Right ventricle myocardium superior (tissue), 1 donor: ENCODE measurements around the gene AGTR1. TPM values are rescaled to one million over a fixed set of nuclear protein-coding genes. Genes with fewer than 3 reads are reported as not detected.
A peak's percentile ranks its signal among the peaks of the same experiment; 100 is the strongest.

Experiments
- ATAC-seq: fragments of 200-7000 bp; cut with Tn5 transposase; one replicate; pipeline ENCODE4 v1.9.1; 2020; ENCODE audit warnings: mild to moderate bottlenecking; ENCODE audit not compliant: poor library complexity
- DNase-seq: peaks from one replicate; pipeline ENCODE4 v3.0.0-alpha.2; 2020
- intact Hi-C: fragments of 100-400 bp; cut with DNase I; formaldehyde crosslinking; loops from one replicate; pipeline ENCODE4 v1.11.2; 2022
- long read RNA-seq: library from polyadenylated mRNA; unstranded; transcript quantifications from one replicate; pipeline ENCODE4 v2.0.0, GENCODE V29; 2021
- total RNA-seq: library from RNA; stranded (reverse); fragmentation: NEBNext Ultra II Directional; extraction: Animal tissue kit (Norgen Biotek cat#: 25700); gene quantifications from one replicate; pipeline ENCODE4 v1.2.1, GENCODE V29; 2021
- donor health status: DM: no; HTN: yes; CAD: no; lungs with severe emphysema.

The AGTR1 gene
- 1.9 TPM for total RNA-seq
- long read RNA-seq, transcript AGTR1-209 (2 exons, 2,359 nt) = major isoform, 6 of 7 reads
- long read RNA-seq, partial matches to known transcripts = 0 of 7 reads
- long read RNA-seq, other reads (novel, unspliced or antisense) = 0 of 7 reads

DNA sequence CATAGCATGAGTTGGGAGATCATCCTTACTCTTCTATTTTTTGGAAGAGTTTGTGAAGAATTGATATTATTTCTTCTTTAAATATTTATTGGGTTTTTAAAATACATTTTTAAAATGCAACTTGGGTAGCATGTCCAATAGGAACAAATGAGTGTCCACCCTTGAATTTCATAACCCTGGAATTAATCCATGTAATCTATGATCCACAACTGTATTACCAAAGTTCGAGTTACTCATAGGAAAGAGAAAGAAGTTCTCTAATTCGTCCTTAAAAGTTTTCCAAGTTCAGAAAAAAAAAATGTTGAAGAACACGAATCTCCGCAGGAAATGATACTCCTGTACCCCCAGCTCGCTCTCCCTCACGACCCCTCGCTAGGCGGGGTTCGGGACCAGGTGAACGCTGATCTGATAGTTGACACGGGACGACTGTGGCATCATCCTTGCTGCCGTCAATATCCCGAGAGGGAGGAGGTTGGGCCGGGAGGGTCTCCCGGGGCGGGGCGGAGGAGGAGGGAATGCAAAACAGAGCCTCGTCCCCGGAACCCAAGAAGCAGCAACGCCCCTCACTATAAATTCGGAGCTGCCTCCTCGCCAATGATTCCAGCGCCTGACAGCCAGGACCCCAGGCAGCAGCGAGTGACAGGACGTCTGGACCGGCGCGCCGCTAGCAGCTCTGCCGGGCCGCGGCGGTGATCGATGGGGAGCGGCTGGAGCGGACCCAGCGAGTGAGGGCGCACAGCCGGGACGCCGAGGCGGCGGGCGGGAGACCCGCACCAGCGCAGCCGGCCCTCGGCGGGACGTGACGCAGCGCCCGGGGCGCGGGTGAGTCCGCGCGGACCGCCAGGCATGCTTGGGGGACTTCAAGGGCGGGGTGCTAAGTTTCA, at the start of gene AGTR1:
Gene AGTR1, plus strand, starts transcription at position 598 of the 884 bp plus-strand sequence. CDS start 43,133 bp downstream, outside the sequence.
- ATAC-seq (peak; percentile 92), DNase-seq (peak; percentile 82)
- intact Hi-C loops = no loop called here

DNA sequence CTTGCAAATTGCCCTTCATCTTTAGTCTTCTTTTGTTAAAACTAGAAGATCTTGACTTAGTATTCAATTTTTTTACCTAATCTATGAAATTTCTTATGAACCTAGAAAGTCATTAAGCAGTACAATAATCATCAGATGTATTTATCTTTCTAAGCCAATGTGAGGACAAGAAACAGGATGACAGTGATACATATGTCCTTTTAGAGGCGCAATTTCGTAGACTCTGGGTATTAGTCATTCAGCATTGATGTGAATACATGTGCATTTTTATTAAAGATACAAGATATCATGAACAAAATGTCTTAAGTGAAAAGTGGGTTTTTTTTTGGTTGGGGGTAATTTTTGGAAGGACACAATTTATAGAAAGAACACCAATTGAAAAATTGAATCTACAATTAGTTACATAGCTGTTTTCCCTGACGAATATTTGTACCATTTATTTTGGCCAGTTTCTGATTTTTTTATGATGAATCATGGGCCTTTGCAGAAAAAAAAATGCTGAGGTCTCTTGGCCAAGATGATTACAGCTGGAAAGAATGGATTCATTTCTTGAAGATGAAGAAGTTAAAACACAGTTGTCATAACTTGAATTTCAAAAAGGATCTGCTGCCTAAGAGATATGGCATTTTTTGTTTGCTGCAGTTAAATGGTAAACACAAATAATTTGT, 48.9 kb upstream of the AGTR1 start:
- DNase-seq (no peak), ATAC-seq (peak; percentile 53)
- intact Hi-C loops = no loop called here

DNA sequence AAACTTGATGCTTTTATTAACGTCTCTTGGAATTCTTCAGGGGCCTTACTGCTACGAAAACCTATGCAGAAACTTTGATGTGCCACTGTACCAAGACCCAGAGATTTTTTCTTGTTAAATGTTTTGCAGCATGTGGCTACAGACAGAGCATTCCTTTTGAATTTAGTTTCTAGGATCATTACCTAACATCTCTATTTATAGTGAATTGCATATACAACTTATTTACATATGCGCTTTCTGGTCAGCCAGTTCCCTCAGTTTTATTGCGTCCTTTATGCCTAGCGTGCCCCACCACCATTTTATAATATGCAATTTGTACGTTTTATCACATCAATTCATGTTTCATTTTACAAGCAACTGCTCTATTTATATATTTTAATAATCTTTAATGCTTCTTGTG, 46.2 kb upstream of the AGTR1 start:
- no peak for DNase-seq
- intact Hi-C loops = no loop called here
- no peak for ATAC-seq

DNA sequence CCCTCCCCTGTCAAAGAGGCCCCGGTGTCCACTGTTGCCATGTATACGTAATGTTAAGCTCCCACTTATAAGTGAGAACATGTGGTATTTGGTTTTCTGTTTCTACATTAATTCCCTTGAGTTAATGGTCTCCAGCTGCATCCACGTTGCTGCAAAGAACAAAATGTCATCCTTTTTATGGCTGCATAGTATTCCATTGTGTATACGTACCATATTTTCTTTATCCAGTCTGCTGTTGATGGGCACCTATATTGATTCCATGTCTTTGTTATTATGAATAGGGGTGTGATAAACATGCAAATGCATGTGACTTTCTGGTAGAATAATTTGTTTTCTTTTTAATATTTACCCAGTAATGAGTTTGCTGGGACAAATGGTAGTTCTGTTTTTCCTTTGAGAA, 43.3 kb upstream of the AGTR1 start:
- DNase-seq = no peak
- intact Hi-C loops = no loop called here

DNA sequence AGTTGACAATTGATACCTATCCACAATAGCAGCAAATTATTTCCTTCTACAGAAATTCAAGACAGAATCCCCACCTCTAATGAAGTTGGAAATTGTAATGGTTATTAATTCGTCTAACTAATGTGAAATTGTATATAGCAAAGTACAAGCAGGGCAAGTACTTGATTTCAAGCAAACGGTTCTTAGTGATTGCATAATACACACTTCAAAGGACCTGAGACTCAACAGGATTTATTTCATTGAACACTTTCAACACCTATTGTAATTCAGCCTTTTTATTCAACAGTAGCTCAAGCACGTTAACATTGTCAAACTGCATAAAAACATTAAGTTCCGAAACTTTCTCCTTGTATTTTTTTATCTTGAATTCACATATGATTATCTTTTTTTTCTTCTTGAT, 40.2 kb upstream of the AGTR1 start:
- intact Hi-C loops = no loop called here
- ATAC-seq (no peak), DNase-seq (no peak)

More for the DNA sequence above, 43.3 kb upstream of the AGTR1 start:
- no peak for ATAC-seq

DNA sequence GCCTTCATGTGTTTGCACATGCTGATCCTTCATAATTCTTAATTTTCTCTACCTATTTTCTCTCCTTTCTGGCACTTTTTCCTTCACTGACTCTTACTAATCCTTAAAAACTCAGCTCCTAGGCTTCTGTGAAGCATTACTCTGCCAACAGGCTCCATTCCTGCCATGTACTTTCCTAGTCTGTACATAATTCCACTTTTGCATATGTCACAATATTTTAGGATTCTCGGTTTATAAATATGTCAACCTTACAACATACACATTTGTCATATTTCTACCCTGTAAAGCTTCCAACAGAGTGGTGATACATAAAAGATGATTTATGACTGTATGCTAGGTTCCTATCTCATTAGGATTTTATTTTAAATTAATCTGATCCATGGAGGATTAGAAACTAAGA, 38.2 kb upstream of the AGTR1 start:
- intact Hi-C loops = no loop called here
- no peak for DNase-seq
- ATAC-seq = no peak

DNA sequence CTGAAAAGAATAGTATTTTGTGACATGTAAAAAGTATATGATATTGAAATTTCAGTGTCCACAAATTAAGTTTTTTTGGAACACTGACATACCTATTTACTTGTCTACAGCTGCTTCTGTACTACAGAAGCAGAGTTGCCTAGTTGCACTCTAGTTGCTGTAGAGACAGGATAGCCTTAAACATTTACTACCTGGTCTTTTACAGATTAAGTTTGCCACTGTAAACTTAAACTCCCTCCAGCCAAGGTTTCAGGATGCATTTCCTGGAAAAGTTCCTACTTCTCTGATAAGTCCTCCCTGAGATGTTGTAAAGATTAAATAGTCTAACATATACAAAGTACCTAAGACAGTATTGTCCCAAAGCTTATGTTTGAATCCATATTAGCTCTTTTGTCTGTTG, 17.4 kb upstream of the AGTR1 start:
- DNase-seq (no peak), ATAC-seq (no peak)
- intact Hi-C loops = no loop called here

DNA sequence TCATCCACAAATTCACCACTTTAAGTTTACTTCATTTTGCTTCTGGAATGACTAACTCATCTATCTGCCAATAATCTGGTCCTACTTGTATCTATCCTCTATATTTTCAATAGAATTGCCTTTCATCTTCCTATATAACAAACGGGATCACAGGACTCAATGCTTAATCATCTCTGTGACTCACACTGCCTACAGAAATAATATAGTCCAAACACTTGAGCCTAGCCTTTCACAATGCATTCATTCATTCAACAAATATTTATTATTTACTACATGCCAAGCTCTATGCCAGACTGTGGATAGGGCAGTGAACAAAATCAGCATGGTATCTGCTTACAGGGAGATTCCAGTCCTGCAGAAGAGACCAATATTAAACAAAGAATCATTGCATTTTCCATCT, 16.6 kb upstream of the AGTR1 start:
- intact Hi-C loops = no loop called here
- ATAC-seq = no peak

DNA sequence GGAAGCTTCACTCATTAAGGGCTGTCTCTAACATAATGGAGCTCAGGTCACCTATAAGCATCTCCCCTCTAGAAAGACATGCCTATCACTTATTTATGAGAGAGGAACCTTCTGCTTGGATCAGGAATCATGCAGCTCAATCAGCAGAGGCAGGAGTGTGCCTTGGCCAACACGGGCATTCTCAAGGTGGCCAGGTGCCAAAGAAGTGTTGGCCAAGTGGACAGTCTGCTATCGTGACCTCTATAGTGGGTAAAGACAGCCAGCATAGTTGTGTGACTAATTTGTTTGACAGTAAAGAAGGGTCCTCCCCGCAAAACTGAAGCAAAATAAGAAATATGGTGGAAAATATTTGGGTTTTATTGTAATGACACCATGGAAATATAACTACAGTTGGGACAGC, 14.7 kb upstream of the AGTR1 start:
- no peak for DNase-seq
- ATAC-seq = no peak
- intact Hi-C loops = no loop called here

More for the DNA sequence above, 16.6 kb upstream of the AGTR1 start:
- no peak for DNase-seq

DNA sequence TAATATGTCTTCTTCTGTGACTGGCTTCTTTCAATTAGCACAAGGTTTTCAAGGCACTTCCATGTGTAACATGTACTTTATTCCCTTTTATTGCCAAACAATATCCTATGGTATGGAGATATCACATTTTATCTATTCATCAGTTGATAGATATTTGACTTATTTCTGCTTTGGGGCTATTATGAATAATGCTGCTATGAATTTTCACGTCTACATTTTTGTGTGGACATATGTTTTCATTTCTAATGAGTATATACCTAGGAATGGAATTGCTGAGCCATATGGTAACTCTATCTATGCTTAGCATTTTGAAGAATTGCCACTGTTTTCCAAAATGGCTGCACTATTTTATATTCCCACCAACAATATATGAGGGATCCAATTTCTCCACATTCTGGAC, 3.6 kb upstream of the AGTR1 start:
- no peak for ATAC-seq
- no peak for DNase-seq
- intact Hi-C loops = no loop called here

- ATAC-seq = peak; percentile 40
- intact Hi-C loops = no loop called here
- no peak for DNase-seq
These were observed 597 bp downstream of the AGTR1 start for GRCh38 chr3:148698190-148698810.

GRCh38 chr3:148705314-148705713, 7.6 kb downstream of the AGTR1 start:
- intact Hi-C loops = no loop called here
- DNase-seq (no peak), ATAC-seq (no peak)

GRCh38 chr3:148707601-148708380, 10.1 kb downstream of the AGTR1 start:
- DNase-seq (no peak), ATAC-seq (no peak)
- intact Hi-C loops = no loop called here

DNA sequence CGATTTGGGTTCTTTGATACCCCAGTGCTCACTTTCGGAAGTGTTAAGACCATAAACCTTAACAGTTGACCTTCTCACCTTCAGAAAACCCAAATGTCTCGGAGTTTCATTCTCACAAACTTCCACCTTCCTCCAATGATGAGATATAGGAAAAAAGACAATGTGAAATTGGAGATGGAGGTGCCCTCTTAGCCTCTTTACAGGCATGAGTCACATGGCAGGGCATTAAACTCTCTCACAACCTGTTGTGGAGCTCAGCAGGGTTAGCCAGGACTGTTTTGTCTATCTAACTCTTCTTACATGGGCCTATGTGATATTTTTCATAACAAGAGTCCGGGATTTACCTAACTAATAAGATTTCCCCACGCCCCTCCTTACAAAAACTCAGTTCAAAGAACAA, 10.7 kb downstream of the AGTR1 start:
- ATAC-seq (no peak), DNase-seq (no peak)
- intact Hi-C loops = no loop called here

GRCh38 chr3:148709560-148710253, 12.0 kb downstream of the AGTR1 start:
- ATAC-seq = no peak
- no peak for DNase-seq
- intact Hi-C loops = no loop called here

DNA sequence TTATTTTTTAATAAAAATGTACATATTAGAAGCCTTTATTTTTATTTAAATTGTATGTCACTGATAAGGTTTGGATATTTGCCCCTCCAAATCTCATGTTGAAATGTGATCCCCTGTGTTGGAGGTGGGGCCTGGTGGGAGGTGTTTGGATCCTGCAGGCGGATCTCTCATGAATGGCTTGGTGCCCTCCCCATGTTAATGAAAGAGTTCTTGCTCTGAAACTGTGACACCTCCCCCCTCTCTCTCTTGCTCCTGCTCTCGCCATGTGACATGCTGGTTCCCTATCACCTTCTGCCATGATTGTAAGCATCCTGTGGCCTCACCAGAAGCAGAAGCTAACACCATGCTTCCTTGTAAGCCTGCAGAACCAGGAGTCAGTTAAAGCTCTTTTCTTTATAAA, 13.0 kb downstream of the AGTR1 start:
- ATAC-seq = no peak
- intact Hi-C loops = no loop called here
- DNase-seq = no peak

GRCh38 chr3:148711981-148712666, 14.4 kb downstream of the AGTR1 start:
- intact Hi-C loops = no loop called here
- ATAC-seq = no peak
- no peak for DNase-seq

DNA sequence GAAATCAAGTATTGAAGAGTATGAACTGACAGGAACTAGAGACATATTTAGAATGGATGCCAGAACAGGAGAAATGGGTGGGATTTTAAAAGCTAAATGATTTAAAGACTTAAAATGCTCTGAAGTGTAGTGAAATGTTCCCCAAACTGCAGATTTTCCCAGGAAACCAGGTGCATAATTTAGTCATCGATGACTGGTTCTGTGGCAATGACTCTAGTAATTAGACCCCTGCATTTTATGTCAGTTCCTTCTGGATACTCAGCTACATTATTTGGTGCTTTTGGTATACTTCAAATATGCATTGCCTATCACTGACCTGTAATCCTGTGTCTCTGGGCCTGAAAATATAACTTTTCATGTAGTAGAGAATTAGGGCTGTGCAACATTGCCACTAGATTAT, 16.8 kb downstream of the AGTR1 start:
- intact Hi-C loops = no loop called here
- ATAC-seq (no peak), DNase-seq (no peak)
